Hepatocyte (in vitro differentiated cells): ENCODE data around the gene TMEM164.

Source experiments
- CTCF ChIP-seq: fragments of 200-600 bp; sonication (generic); IDR thresholded peaks from 2 replicates; pipeline ENCODE4 v1.5.1; 2016; ENCODE audit warnings: antibody characterized with exemption, mild to moderate bottlenecking; ENCODE audit not compliant: poor library complexity
- EZH2 ChIP-seq: fragments of 200-600 bp; sonication (generic); IDR thresholded peaks from 2 replicates; pipeline ENCODE4 v1.6.1; 2016; ENCODE audit warnings: antibody characterized with exemption, mild to moderate bottlenecking, borderline replicate concordance

- TF ChIP-seq CTCF (no peak), EZH2 (no peak)
Measured at GRCh38 chrX:110043506-110043905, 40.6 kb downstream of the TMEM164 start.
